GM23338 (cell line): Measurements from ENCODE around the gene LENG9. TPM values are rescaled to one million over a fixed set of nuclear protein-coding genes. Genes with fewer than 3 reads are reported as not detected.
"Not testable (repeated sequence)": the region's sequence is repeated elsewhere in the genome, so short reads cannot be mapped to it uniquely, and the experiment has no call there.

ENCODE experiments used
- ATAC-seq: fragments of 200-7000 bp; cut with Tn5 transposase; 3 replicates; pipeline ENCODE4 v1.9.1; 2020
- DNase-seq: peaks from one replicate; pipeline ENCODE4 v3.0.0-alpha.2; 2015; ENCODE audit warnings: low spot score
- H2AFZ ChIP-seq: fragments of 200-600 bp; sonication (generic); 2 replicates; pipeline ENCODE4 v1.8.0; 2016; ENCODE audit warnings: antibody characterized with exemption, mild to moderate bottlenecking, moderate library complexity
- H3F3A ChIP-seq: fragments of 200-600 bp; sonication (generic); replicated peaks from 2 replicates; pipeline ENCODE4 v1.8.0; 2017; ENCODE audit warnings: antibody characterized with exemption, mixed run types, low read depth
- H3K27ac ChIP-seq: fragments of 200-600 bp; sonication (generic); 2 replicates; pipeline ENCODE4 v1.6.1; 2016; ENCODE audit warnings: low read depth
- H3K27me3 ChIP-seq: fragments of 200-600 bp; sonication (generic); 2 replicates; pipeline ENCODE4 v1.8.0; 2016; ENCODE audit warnings: mild to moderate bottlenecking, mixed run types, moderate library complexity; ENCODE audit not compliant: insufficient read depth
- H3K36me3 ChIP-seq: fragments of 200-600 bp; sonication (generic); 2 replicates; pipeline ENCODE4 v1.8.0; 2016; ENCODE audit warnings: mild to moderate bottlenecking; ENCODE audit not compliant: insufficient read depth
- H3K4me1 ChIP-seq: fragments of 200-600 bp; sonication (generic); 2 replicates; pipeline ENCODE4 v1.8.0; 2016; ENCODE audit warnings: mild to moderate bottlenecking, moderate library complexity; ENCODE audit not compliant: insufficient read depth
- H3K4me2 ChIP-seq: fragments of 200-600 bp; sonication (generic); 2 replicates; pipeline ENCODE4 v1.7.1; 2017; ENCODE audit warnings: mixed run types
- H3K4me3 ChIP-seq: fragments of 200-600 bp; sonication (generic); 2 replicates; pipeline ENCODE4 v1.6.1; 2016; ENCODE audit warnings: mixed run types
- H3K79me2 ChIP-seq: fragments of 200-600 bp; sonication (generic); replicated peaks from 2 replicates; pipeline ENCODE4 v1.8.0; 2017; ENCODE audit warnings: mild to moderate bottlenecking; ENCODE audit not compliant: insufficient read depth
- H3K9me2 ChIP-seq: fragments of 200-600 bp; sonication (generic); 2 replicates; pipeline ENCODE4 v1.8.0; 2017; ENCODE audit not compliant: insufficient read depth
- H4K20me1 ChIP-seq: fragments of 200-600 bp; sonication (generic); replicated peaks from 2 replicates; pipeline ENCODE4 v1.8.0; 2017; ENCODE audit warnings: mild to moderate bottlenecking; ENCODE audit not compliant: insufficient read depth
- H3K27ac Mint-ChIP-seq: 2 replicates; pipeline ENCODE4 v1.8.0; 2020; ENCODE audit warnings: inconsistent platforms, mild to moderate bottlenecking, moderate library complexity, mixed read lengths
- H3K27me3 Mint-ChIP-seq: 3 replicates; pipeline ENCODE4 v1.8.0; 2022; ENCODE audit warnings: low read depth, mild to moderate bottlenecking, moderate library complexity, mixed read lengths, inconsistent platforms; ENCODE audit not compliant: insufficient read depth, poor library complexity
- H3K36me3 Mint-ChIP-seq: 3 replicates; pipeline ENCODE4 v1.8.0; 2021; ENCODE audit warnings: low read depth, mild to moderate bottlenecking, inconsistent platforms, moderate library complexity, mixed read lengths
- H3K4me1 Mint-ChIP-seq: 3 replicates; pipeline ENCODE4 v1.8.0; 2020; ENCODE audit warnings: mild to moderate bottlenecking, inconsistent platforms, mixed read lengths
- H3K4me3 Mint-ChIP-seq: 3 replicates; pipeline ENCODE4 v1.8.0; 2021; ENCODE audit warnings: moderate library complexity, mild to moderate bottlenecking, inconsistent platforms, mixed read lengths
- H3K9me3 Mint-ChIP-seq: 3 replicates; pipeline ENCODE4 v1.8.0; 2020; ENCODE audit warnings: moderate library complexity, mild to moderate bottlenecking, inconsistent platforms, mixed read lengths
- ZNF462 ChIP-seq: fragments of 250-450 bp; sonication (Bioruptor Pico); IDR thresholded peaks from 2 replicates; pipeline ENCODE4 v1.5.0; 2020; ENCODE audit warnings: mild to moderate bottlenecking, moderate library complexity
- polyA plus RNA-seq: library from polyadenylated mRNA; unstranded; fragments of >200 nt; fragmentation: Nextera tagmentation; extraction: Ambion mirVana; gene quantifications from 2 replicates; pipeline ENCODE4 v1.2.1, GENCODE V29; 2016
- total RNA-seq: library from RNA; depleted of rRNA; stranded (reverse); fragments of >200 nt; shearing (Covaris generic); gene quantifications from 2 replicates; pipeline ENCODE4 v1.2.3, GENCODE V29; 2014

LENG9 gene
- total and polyA plus RNA-seq, 2 experiments from 2014 or later = 0.26 to 6.4 TPM

DNA sequence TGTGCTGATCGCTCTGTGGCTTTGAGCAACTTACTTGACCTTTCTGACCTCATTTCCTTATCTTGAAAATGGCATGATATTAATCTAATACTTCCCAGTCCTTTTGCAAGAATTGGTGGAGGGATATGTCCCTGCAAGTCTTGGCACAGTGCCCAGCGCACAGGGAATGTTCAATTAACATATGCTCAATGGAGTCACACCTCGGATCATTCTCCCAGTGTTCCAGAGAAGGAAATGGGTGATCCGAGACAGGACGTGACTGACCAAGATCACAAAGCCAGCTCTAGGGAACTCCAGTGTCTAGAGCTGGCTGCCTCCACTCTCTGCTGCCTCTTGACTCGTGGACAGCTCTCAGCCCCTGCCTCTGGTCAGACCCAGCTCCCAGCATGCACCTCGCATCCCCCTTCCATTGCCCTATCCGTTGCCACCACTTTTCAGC is 5.9 kb upstream of the LENG9 start:
- Histone ChIP-seq H4K20me1 (no peaks in the 10 kb centered on the region; the same call in 1 of the 2 replicates), H3K36me3 (no peaks in the 10 kb centered on the region), H3K79me2 (no peaks in the 10 kb centered on the region; the same call in 1 of the 2 replicates), H3K4me1 (peaks cover 17% of the 10 kb centered on the region), H3K4me3 (no peak overlapping the region), H3K4me2 (no peak overlapping the region), H3K9me2 (no peaks in the 10 kb centered on the region), H3K27me3 (peaks cover 41% of the 10 kb centered on the region), H2AFZ (no peak overlapping the region), H3K27ac (no peak overlapping the region), H3F3A (0 out of 2 replicates have a peak, but pooled peaks cover 3% of the 10 kb centered on the region)
- H3K27ac Mint-ChIP-seq = no peak overlapping the region
- H3K9me3 Mint-ChIP-seq = no peaks in the 10 kb centered on the region
- H3K4me1 Mint-ChIP-seq = peaks cover 21% of the 10 kb centered on the region
- no peaks in the 10 kb centered on the region; the same call in 2 of the 3 replicates for H3K36me3 Mint-ChIP-seq
- H3K4me3 Mint-ChIP-seq = no peak overlapping the region
- no peak for DNase-seq
- no peak for ATAC-seq
- peaks cover 30% of the 10 kb centered on the region for H3K27me3 Mint-ChIP-seq
- TF ChIP-seq ZNF462 (CRISPR knock-in tag) = no peak

- not testable (repeated sequence) for H3K4me2 ChIP-seq, H3K9me2 ChIP-seq, H3K27ac Mint-ChIP-seq, H3K27ac ChIP-seq, H3K36me3 ChIP-seq, H3K4me3 ChIP-seq, DNase-seq, H4K20me1 ChIP-seq, H2AFZ ChIP-seq, H3K9me3 Mint-ChIP-seq, H3K79me2 ChIP-seq, H3K36me3 Mint-ChIP-seq, H3F3A ChIP-seq, ATAC-seq
- Mint-ChIP-seq H3K4me3 (peak overlapping the region; percentile 58; the same call in 2 of the 3 replicates), H3K4me1 (peaks cover 25% of the 10 kb centered on the region), H3K27me3 (peaks cover 40% of the 10 kb centered on the region)
- Histone ChIP-seq H3K27me3 (peaks cover 35% of the 10 kb centered on the region), H3K4me1 (peaks cover 11% of the 10 kb centered on the region)
These were observed 2.5 kb upstream of the LENG9 start for GRCh38 chr19:54466110-54466480.
